Endodermal cell (in vitro differentiated cells): ENCODE results near the gene RILPL1. TPM values are rescaled to one million over a fixed set of nuclear protein-coding genes. Genes with fewer than 3 reads are reported as not detected.
"Not testable (repeated sequence)": the region's sequence is repeated elsewhere in the genome, so short reads cannot be mapped to it uniquely, and the experiment has no call there.

ENCODE experiments used
- DNase-seq: peaks from one replicate; pipeline ENCODE4 v3.0.0-alpha.2; 2017
- H3K27ac ChIP-seq: 2 replicates; pipeline ENCODE4 v1.5.1; 2013; ENCODE audit warnings: mild to moderate bottlenecking, low read depth, low read length, moderate library complexity
- H3K27me3 ChIP-seq: 2 replicates; pipeline ENCODE4 v1.6.1; 2013; ENCODE audit warnings: mild to moderate bottlenecking, low read length, moderate library complexity; ENCODE audit not compliant: insufficient read depth, control insufficient read depth, poor library complexity, severe bottlenecking
- H3K36me3 ChIP-seq: 2 replicates; pipeline ENCODE4 v1.7.0; 2013; ENCODE audit warnings: mild to moderate bottlenecking, low read length, moderate library complexity; ENCODE audit not compliant: control insufficient read depth, insufficient read depth
- H3K4me1 ChIP-seq: one replicate; pipeline ENCODE4 v1.7.0; 2013; ENCODE audit warnings: low read length; ENCODE audit not compliant: control insufficient read depth, insufficient read depth
- H3K4me3 ChIP-seq: 2 replicates; pipeline ENCODE4 v1.5.1; 2013; ENCODE audit warnings: mild to moderate bottlenecking, low read length, moderate library complexity
- H3K9ac ChIP-seq: 2 replicates; pipeline ENCODE4 v1.6.1; 2013; ENCODE audit warnings: mild to moderate bottlenecking, low read length, moderate library complexity; ENCODE audit not compliant: poor library complexity, severe bottlenecking; ENCODE audit errors: extremely low read depth
- H3K9me3 ChIP-seq: 2 replicates; pipeline ENCODE4 v1.6.1; 2013; ENCODE audit warnings: mild to moderate bottlenecking, low read length, moderate library complexity; ENCODE audit not compliant: control insufficient read depth
- H3K27ac Mint-ChIP-seq: 2 replicates; pipeline ENCODE4 v1.8.0; 2020; ENCODE audit warnings: mixed read lengths
- H3K27me3 Mint-ChIP-seq: 2 replicates; pipeline ENCODE4 v1.8.0; 2021; ENCODE audit warnings: mild to moderate bottlenecking, mixed read lengths; ENCODE audit not compliant: insufficient read depth
- H3K36me3 Mint-ChIP-seq: 2 replicates; pipeline ENCODE4 v1.8.0; 2020; ENCODE audit warnings: low read depth, mixed read lengths
- H3K4me1 Mint-ChIP-seq: 2 replicates; pipeline ENCODE4 v1.8.0; 2020; ENCODE audit warnings: mixed read lengths
- H3K4me3 Mint-ChIP-seq: 2 replicates; pipeline ENCODE4 v1.8.0; 2020; ENCODE audit warnings: mild to moderate bottlenecking, moderate library complexity, mixed read lengths
- H3K9me3 Mint-ChIP-seq: 2 replicates; pipeline ENCODE4 v1.8.0; 2020; ENCODE audit warnings: mild to moderate bottlenecking, mixed read lengths
- CTCF ChIP-seq: fragments of 200-600 bp; sonication (generic); conservative IDR thresholded peaks from 2 replicates; pipeline ENCODE4 v1.5.0; 2021; ENCODE audit warnings: antibody characterized with exemption, mild to moderate bottlenecking
- WGBS, 2 experiments: methylation state at CpG; one replicate each; pipeline versions ENCODE4 v1.1.5 to v1.1.7; 2013; ENCODE audit warnings: missing lambda C conversion rate in 2 of 2, mixed read lengths in 1 of 2; ENCODE audit not compliant: insufficient coverage in 1 of 2, insufficient read length in 1 of 2; 5-methylcytosine and 5-hydroxymethylcytosine counted together
- total RNA-seq, 2 donors: library from RNA; stranded (reverse); fragmentation: NEBNext Ultra II Directional in 1 of 2; extraction: Animal tissue kit (Norgen Biotek cat#: 25700) in 1 of 2; gene quantifications; 2 replicates in 1 of 2; 3 replicates in 1 of 2; pipeline ENCODE4 v1.2.1, GENCODE V29; 2021

RILPL1 gene
- total RNA-seq, 2 donors from 2014 or later: 19.0 to 25.2 TPM

DNA sequence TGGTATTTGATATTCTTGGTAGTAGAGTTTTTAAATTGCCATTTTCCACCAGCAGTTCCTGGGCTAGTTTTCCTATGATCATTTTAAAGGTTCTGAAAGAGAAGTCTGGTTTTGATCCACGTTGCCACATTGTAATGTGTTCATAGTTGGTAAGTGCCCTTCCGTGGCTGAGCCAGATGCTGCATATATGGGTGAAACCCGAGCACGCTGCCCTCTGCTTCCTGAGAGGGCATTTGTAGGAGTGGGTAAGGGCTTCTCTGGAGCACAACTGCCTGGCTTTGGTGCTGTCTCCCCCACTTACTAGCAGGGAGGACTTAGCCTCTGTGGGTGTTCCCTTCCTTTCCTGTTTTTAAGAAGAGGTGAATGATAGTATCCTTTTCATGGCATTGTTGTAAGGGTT lies 68.4 kb downstream of the RILPL1 start:
- H3K9ac ChIP-seq: no peak overlapping the region
- no peak overlapping the region for H3K4me3 ChIP-seq
- H3K27ac ChIP-seq: no peak overlapping the region
- Mint-ChIP-seq H3K4me3 (no peak overlapping the region), H3K36me3 (peaks cover 28% of the 10 kb centered on the region), H3K27me3 (no peaks in the 10 kb centered on the region), H3K9me3 (no peaks in the 10 kb centered on the region), H3K4me1 (no peaks in the 10 kb centered on the region), H3K27ac (no peak overlapping the region)
- DNase-seq: no peak
- H3K36me3 ChIP-seq: peaks cover 13% of the 10 kb centered on the region
- no peaks in the 10 kb centered on the region for H3K27me3 ChIP-seq
- H3K4me1 ChIP-seq: no peaks in the 10 kb centered on the region
- no peak for TF ChIP-seq CTCF
- 86 to 95% methylated on average over 1 to 4 of the region's 4 CpGs for WGBS, 2 experiments
- H3K9me3 ChIP-seq: no peaks in the 10 kb centered on the region

GRCh38 chr12:123463174-123463573 lies 70.3 kb downstream of the RILPL1 start:
- not testable (repeated sequence) for H3K27me3 ChIP-seq, H3K9me3 Mint-ChIP-seq, H3K27ac ChIP-seq, H3K9ac ChIP-seq, H3K4me3 ChIP-seq, H3K27me3 Mint-ChIP-seq, H3K4me1 ChIP-seq, H3K9me3 ChIP-seq, H3K27ac Mint-ChIP-seq, H3K4me3 Mint-ChIP-seq, H3K4me1 Mint-ChIP-seq, DNase-seq
- WGBS, 2 experiments: 87 to 98% methylated on average over 10 to 11 of the region's 11 CpGs
- peaks cover 31% of the 10 kb centered on the region for H3K36me3 Mint-ChIP-seq
- peaks cover 13% of the 10 kb centered on the region for H3K36me3 ChIP-seq

- H3K27ac ChIP-seq: peak within 1 kb of the TSS; percentile 98
- no peaks in the 10 kb centered on the region for H3K4me1 ChIP-seq
- DNase-seq: peak; percentile 95
- no peaks in the 10 kb centered on the region for H3K36me3 ChIP-seq
- H3K27me3 Mint-ChIP-seq: no peaks in the 10 kb centered on the region
- H3K4me1 Mint-ChIP-seq: peaks cover 2% of the 10 kb centered on the region
- H3K4me3 ChIP-seq: peak within 1 kb of the TSS; percentile 90
- no peak for TF ChIP-seq CTCF
- H3K9me3 Mint-ChIP-seq: no peaks in the 10 kb centered on the region
- H3K4me3 Mint-ChIP-seq: peak within 1 kb of the TSS; percentile 90
- no peaks in the 10 kb centered on the region for H3K27me3 ChIP-seq
- peak within 1 kb of the TSS; percentile 99 for H3K27ac Mint-ChIP-seq
- peaks cover 14% of the 10 kb centered on the region for H3K36me3 Mint-ChIP-seq
- peak within 1 kb of the TSS; percentile 97 for H3K9ac ChIP-seq
- WGBS, 2 experiments: 2 to 3% methylated on average over 26 to 48 of the region's 48 CpGs
- H3K9me3 ChIP-seq: no peaks in the 10 kb centered on the region
These were observed 75.3 kb downstream of the RILPL1 start, which contains the start of gene SNRNP35 for GRCh38 chr12:123457980-123458779. TSS of gene SNRNP35 (plus strand) at chr12:123458139. CDS start at chr12:123465541, 7,402 bp downstream.
